Measurements from ENCODE around the gene ARHGEF7. TPM values are rescaled to one million over a fixed set of nuclear protein-coding genes. Genes with fewer than 3 reads are reported as not detected.
A peak's percentile ranks its signal among the peaks of the same experiment; 100 is the strongest.

ARHGEF7 gene
- total RNA-seq, 2 experiments from 2014 or later: 66.9 to 70.2 TPM

DNA sequence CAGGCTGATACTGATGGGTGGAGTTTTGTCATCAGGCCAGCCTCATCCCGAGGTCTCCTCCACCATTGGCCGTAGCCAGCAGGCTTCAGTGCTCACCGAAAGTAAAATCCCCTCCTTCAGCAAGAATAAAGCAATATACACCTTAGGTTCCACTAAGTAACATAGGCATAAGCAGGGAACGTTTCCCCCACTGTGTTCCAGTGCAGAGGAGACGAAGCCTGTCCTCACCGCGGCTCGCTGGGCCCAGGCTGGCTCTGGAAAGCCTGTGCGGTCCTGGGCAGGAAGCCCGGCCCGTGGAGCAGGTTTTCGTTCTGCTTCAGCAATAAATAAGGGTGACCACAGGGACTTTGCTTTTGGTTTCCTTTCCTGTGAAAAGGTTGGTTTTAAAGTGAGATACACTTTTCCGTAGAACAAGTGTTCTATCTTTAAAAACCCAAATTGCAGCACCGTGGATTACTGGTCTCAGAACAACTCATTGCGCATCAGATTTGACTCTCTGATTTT is 189.0 kb downstream of the ARHGEF7 start:
- Mint-ChIP-seq H3K36me3 (ENCODE audit: low read depth) (peaks cover 77% of the 10 kb centered on the region), H3K27ac (no peak overlapping the region), H3K4me3 (no peak overlapping the region), H3K27me3 (no peaks in the 10 kb centered on the region), H3K9me3 (ENCODE audit: low read depth) (peaks cover 6% of the 10 kb centered on the region), H3K4me1 (peaks cover 5% of the 10 kb centered on the region)
- intact Hi-C loops (cut with DNase I, micrococcal nuclease): no loop called here
- ChIA-PET POLR2A (no interaction called here), CTCF (no interaction called here)
- ATAC-seq (peak; percentile 47), DNase-seq (peak; percentile 26)

DNA sequence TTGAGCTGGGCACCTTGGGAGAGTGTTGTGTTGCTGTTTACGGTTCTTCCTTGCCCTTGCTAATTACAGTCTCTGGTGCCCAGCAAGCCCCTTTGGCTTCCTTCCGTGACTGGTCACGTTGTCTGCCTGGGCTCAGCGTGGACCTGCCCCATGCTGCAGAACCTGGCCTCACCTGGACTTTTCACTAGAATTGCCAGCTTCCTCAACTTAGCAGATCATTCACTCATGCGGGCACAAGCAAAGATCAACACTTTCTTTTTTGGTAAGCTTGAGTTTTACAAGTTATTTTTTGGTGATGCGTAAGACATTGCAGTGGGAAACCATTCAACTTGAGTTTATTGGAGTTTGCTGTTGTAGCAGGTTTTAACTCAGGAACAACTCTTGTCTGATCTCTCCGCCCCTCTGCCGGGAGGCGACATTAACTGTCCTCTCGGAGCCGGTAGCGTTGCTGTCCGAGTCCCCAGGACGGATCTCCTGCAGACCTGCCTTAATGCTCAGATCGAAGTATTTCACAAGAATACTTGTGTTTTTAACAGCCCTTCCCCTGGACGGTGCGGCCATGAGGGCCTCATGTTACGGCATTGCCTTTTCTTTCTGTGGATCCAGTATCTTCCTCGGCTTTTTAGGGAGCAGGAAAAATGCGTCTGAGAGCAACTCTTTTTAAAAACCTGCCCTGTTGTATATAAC is 189.6 kb downstream of the ARHGEF7 start:
- Mint-ChIP-seq H3K27ac (peak overlapping the region; percentile 20), H3K27me3 (no peaks in the 10 kb centered on the region), H3K4me3 (no peak overlapping the region), H3K36me3 (ENCODE audit: low read depth) (peaks cover 77% of the 10 kb centered on the region), H3K4me1 (peaks cover 5% of the 10 kb centered on the region), H3K9me3 (ENCODE audit: low read depth) (peaks cover 8% of the 10 kb centered on the region)
- ATAC-seq (no peak), DNase-seq (no peak)
- ChIA-PET CTCF (no interaction called here), POLR2A (no interaction called here)
- intact Hi-C loops (cut with DNase I, micrococcal nuclease): no loop called here

DNA sequence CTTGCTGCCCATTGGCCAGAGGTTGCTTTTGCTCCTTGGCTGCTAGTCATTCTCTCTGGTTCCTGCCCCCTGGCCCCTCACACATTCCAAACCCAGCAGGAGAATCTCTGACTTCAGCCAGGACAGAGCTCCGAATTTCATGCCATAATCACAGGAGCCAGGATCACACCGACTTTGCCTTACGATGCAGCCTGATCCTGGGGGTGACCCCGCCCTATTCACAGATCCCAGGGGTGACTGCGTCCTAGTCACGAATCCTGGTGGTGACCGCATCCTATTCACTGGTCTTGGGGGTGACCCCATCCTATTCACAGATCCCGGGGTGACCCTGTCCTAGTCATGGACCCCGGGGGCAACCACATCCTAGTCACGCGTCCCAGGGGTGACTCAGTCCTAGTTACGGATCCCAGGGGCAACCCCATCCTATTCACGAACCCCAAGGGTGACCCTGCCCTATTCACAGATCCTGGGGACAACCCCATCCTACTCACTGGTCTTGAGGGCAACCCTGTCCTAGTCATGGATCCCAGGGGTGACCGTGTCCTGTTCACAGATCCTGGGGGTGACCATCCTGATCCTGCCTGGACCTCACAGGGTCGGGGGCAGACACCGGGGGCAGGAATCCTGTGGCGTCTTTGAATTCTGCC is 198.0 kb downstream of the ARHGEF7 start:
- no peaks in the 10 kb centered on the region for H3K4me1 Mint-ChIP-seq
- peaks cover 42% of the 10 kb centered on the region for H3K36me3 Mint-ChIP-seq (ENCODE audit: low read depth)
- no peaks in the 10 kb centered on the region for H3K27me3 Mint-ChIP-seq
- no peak overlapping the region for H3K27ac Mint-ChIP-seq
- no peak for DNase-seq
- intact Hi-C loops (cut with DNase I, micrococcal nuclease): no loop called here
- H3K9me3 Mint-ChIP-seq (ENCODE audit: low read depth): peaks cover 27% of the 10 kb centered on the region
- no peak overlapping the region for H3K4me3 Mint-ChIP-seq
- ChIA-PET POLR2A (no interaction called here), CTCF (interaction anchor here (0.6 kb wide), 1 partner anchor 131 kb away, joined by 3 read pairs; no protein-coding TSS in a partner anchor)
- ATAC-seq: no peak

DNA sequence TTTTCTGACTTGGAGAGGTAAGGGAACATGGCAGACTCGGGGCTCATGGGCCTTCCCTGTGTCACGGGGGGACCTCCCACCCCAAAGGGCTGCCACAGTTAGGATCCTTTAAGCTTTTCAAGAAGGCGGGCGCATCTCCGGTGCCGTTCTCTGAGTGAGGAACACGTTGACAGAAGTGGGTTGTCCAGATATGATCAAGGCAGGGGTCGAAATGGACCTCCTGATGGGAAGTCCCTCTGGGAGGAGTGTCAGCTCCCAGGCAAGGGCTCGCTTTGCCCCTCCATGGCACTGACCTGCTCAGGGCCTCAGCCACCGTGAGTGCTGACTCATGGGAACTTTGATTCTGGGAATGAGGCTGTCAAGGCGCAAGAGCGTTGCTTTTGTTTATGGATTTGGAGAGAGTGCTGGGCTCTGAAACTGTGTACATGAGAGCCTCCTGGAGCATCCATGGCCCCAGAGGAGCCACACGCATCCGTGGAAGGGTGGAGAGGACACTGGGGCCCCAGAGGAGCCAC is 198.9 kb downstream of the ARHGEF7 start:
- Mint-ChIP-seq H3K4me1 (no peaks in the 10 kb centered on the region), H3K36me3 (ENCODE audit: low read depth) (peaks cover 36% of the 10 kb centered on the region), H3K27ac (no peak overlapping the region), H3K9me3 (ENCODE audit: low read depth) (peaks cover 25% of the 10 kb centered on the region), H3K4me3 (no peak overlapping the region), H3K27me3 (no peaks in the 10 kb centered on the region)
- intact Hi-C loops (cut with DNase I, micrococcal nuclease): no loop called here
- ChIA-PET CTCF (interaction anchor here (0.6 kb wide), 1 partner anchor 130 kb away, joined by 3 read pairs; no protein-coding TSS in a partner anchor), POLR2A (no interaction called here)
- DNase-seq: no peak
- ATAC-seq: no peak

DNA sequence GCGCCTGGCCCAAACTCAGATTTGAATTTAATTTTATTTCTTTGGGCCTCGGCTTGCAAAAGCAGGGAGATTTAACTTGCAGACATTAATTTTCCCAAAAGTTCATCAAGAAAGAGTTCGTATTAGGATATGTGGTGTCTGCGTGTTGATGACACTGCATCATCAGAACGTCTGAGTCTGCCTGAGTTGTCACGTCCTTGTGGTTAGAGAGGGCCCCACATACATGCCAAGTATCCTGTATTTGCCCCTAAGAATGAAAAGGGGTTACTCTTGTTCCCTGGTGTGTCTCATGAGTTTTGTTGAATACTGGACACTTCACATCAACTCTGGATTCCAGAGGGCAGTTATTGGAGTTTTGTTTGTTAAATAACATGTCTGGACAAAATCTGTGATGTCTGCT is 199.7 kb downstream of the ARHGEF7 start:
- H3K27me3 Mint-ChIP-seq: no peaks in the 10 kb centered on the region
- H3K36me3 Mint-ChIP-seq (ENCODE audit: low read depth): peaks cover 31% of the 10 kb centered on the region
- no peak overlapping the region for H3K27ac Mint-ChIP-seq
- H3K4me1 Mint-ChIP-seq: no peaks in the 10 kb centered on the region
- CTCF ChIA-PET: no interaction called here
- intact Hi-C loops (cut with DNase I, micrococcal nuclease): no loop called here
- H3K4me3 Mint-ChIP-seq: no peak overlapping the region
- ATAC-seq: no peak
- peaks cover 20% of the 10 kb centered on the region for H3K9me3 Mint-ChIP-seq (ENCODE audit: low read depth)
- no peak for DNase-seq
- POLR2A ChIA-PET: no interaction called here

DNA sequence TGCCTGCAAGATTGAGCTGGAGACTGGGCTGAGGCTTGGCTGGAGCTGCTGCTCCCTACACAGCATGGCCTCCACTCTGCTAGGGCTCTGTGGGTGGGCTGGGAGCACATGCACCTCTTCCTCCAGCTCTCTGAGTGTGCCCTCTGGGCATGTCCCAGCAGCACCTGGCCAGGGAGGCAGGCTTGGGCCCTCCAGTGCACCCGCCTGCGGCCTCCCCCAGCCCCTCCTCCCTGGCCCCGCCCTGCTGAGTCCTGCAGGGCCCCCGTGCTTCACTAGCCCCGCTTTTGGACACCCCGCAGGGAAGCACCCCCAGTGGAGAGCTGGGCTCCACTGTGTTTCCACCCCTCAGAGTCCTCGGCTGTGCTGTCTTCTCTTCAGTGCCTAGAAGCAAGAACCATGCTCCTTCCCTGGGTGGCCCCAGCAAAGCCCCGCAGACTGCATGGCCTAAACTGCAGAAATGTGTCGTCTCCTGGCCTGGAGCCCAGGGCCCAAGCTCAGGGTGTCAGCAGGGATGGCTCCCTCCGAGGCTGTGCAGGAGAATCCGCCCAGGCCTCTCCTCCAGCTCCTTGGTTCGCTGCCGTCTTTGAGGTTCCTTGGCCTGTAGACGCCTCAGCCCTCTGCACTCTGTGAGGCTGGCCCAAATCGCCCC is 200.4 kb downstream of the ARHGEF7 start:
- DNase-seq (no peak), ATAC-seq (no peak)
- Mint-ChIP-seq H3K4me3 (no peak overlapping the region), H3K4me1 (no peaks in the 10 kb centered on the region), H3K27me3 (no peaks in the 10 kb centered on the region), H3K27ac (no peak overlapping the region), H3K9me3 (ENCODE audit: low read depth) (peaks cover 14% of the 10 kb centered on the region), H3K36me3 (ENCODE audit: low read depth) (peaks cover 25% of the 10 kb centered on the region)
- POLR2A ChIA-PET: no interaction called here
- intact Hi-C loops (cut with DNase I, micrococcal nuclease): no loop called here
- CTCF ChIA-PET: no interaction called here

DNA sequence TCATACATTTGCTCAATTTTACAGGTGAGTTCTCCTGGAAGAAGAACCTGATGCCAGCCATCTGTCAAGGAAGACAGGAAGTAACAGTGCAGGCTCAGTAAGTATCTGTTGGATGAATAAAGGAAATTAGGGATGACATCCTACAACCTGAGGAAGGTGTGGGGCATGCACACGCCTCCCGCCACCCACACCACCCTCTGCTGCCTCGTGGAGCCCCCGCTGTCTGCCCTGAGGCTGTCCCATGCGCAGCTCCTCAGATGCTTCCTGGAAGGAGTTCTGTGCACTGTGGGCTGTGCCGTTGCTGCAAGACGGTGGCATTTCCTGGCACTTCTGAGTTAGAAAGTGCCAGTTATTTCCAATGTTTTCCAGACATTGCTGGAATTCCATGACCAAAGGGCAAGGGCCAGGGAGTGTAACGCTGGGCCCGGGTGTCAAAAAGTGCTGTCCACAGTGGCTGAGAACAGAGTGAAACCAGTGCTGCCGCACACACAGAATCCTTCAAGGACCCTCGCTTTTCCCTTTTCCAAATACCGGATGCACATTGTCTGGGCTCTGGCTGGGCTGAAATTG is 201.1 kb downstream of the ARHGEF7 start:
- no peak overlapping the region for H3K27ac Mint-ChIP-seq
- ChIA-PET CTCF (no interaction called here), POLR2A (no interaction called here)
- H3K4me3 Mint-ChIP-seq: no peak overlapping the region
- DNase-seq (no peak), ATAC-seq (no peak)
- peaks cover 6% of the 10 kb centered on the region for H3K9me3 Mint-ChIP-seq (ENCODE audit: low read depth)
- peaks cover 19% of the 10 kb centered on the region for H3K36me3 Mint-ChIP-seq (ENCODE audit: low read depth)
- H3K4me1 Mint-ChIP-seq: no peaks in the 10 kb centered on the region
- intact Hi-C loops (cut with DNase I, micrococcal nuclease): no loop called here
- H3K27me3 Mint-ChIP-seq: no peaks in the 10 kb centered on the region

DNA sequence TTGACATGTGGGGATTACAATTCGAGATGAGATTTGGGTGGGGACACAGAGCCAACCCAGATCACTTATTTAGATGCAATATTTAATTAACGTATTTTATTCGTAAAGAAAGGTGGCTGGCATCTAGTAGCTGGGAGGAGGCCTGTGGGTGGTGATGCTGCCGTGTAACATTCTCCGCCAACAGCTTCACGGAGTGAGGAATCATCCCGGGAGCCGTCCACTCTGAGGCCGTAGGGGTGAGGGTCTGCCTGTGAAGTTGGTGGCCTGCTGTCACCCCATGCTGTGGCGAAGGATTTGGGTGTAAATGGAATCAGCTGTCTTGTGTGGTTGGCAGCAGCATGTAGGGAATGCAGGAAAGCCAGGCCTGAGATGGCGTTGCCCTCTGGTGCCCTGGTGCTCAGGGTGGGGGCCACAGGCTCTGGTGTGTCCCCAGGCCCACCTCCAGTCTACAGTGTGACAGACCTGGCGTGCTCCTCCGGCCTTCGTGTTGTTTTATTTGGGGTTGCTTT is 202.0 kb downstream of the ARHGEF7 start:
- ChIA-PET POLR2A (no interaction called here), CTCF (no interaction called here)
- intact Hi-C loops (cut with DNase I, micrococcal nuclease): no loop called here
- DNase-seq (no peak), ATAC-seq (no peak)
- H3K36me3 Mint-ChIP-seq (ENCODE audit: low read depth): peaks cover 14% of the 10 kb centered on the region
- H3K9me3 Mint-ChIP-seq (ENCODE audit: low read depth): peaks cover 3% of the 10 kb centered on the region
- H3K27ac Mint-ChIP-seq: no peak overlapping the region
- no peaks in the 10 kb centered on the region for H3K4me1 Mint-ChIP-seq
- H3K27me3 Mint-ChIP-seq: no peaks in the 10 kb centered on the region
- no peak overlapping the region for H3K4me3 Mint-ChIP-seq

DNA sequence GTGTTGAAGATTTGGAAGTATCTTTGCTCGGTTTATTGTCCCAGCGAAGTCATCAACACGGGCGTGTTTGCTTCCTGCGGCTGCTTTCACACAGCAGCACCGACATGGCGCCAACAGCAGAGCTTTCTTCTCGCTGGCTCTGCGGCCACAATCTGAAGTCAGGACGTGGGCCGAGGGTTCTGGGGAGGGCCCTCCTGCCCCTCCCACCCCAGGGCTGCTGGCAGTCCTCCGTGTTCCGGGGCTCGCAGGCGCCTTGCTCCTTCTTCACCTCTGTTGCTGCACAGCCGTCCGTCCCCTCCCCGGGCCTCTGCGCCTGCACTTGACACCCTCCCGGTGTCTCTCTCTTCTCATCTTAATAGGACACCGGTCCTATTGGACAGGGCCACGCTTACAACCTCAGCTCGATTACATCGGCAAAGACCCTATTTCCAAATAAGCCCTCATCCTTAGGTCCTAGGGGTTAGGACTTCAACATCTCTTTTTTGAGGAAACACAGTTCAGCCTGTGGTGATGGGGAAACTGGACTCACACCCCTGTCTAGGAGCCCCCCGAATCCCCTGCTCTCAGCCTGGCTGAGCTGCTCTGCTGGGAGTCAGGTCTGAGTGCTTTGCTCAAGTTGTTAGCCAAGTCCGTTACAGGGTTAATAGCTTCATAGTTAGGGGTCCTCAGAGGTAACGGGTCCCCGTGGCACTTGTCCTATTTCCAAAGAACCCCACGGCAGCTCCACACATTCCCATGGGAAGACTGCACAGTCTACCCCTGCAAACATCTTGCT is 202.6 kb downstream of the ARHGEF7 start:
- intact Hi-C loops (cut with DNase I, micrococcal nuclease): no loop called here
- H3K36me3 Mint-ChIP-seq (ENCODE audit: low read depth): peaks cover 7% of the 10 kb centered on the region
- CTCF ChIA-PET: no interaction called here
- ATAC-seq: no peak
- no peak overlapping the region for H3K4me3 Mint-ChIP-seq
- no peaks in the 10 kb centered on the region for H3K9me3 Mint-ChIP-seq (ENCODE audit: low read depth)
- H3K27ac Mint-ChIP-seq: no peak overlapping the region
- POLR2A ChIA-PET: no interaction called here
- no peaks in the 10 kb centered on the region for H3K27me3 Mint-ChIP-seq
- H3K4me1 Mint-ChIP-seq: no peaks in the 10 kb centered on the region
- no peak for DNase-seq

DNA sequence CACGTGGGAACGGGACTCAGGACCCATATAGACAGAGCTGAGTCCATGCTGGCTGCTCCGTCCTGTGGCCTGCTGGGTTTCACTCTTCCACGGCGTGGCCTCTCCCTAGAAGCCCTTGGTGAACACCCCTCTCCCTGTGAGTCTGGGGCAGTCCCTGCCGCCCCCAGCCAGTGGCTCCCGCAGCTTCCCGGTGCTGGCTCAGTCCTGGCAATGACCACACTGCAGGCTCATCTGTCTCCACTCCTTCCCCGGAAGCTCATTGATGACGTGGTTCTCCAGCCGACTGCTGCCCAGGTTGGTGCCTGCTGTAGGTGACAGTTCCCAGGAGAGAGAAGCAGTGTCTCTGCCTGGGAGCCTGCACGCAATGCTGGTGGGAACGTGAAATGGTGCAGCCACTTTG is 203.3 kb downstream of the ARHGEF7 start:
- intact Hi-C loops (cut with DNase I, micrococcal nuclease): no loop called here
- no peak for DNase-seq
- ATAC-seq: no peak
- no peak overlapping the region for H3K4me3 Mint-ChIP-seq
- no peaks in the 10 kb centered on the region for H3K27me3 Mint-ChIP-seq
- peaks cover 3% of the 10 kb centered on the region for H3K36me3 Mint-ChIP-seq (ENCODE audit: low read depth)
- H3K9me3 Mint-ChIP-seq (ENCODE audit: low read depth): no peaks in the 10 kb centered on the region
- CTCF ChIA-PET: no interaction called here
- no peak overlapping the region for H3K27ac Mint-ChIP-seq
- H3K4me1 Mint-ChIP-seq: no peaks in the 10 kb centered on the region
- POLR2A ChIA-PET: no interaction called here

DNA sequence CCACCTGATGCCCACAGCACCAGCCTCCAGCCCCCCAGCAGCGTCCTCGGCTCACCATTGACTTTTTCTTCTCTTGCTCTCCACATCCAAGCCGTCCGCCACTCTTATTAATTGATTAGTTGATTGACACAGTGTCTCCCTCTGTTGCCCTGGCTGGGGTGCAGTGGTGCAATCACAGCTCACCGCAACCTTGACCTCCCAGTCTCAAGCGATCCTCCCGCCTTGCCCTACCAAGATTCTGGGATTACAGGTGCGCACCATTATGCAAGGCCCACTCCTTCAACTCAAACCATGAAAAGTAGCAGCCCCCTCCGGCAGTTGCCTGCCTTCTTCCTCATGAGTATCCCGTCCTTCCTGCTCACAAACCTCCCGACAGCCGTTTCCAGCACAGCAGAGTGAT is 204.4 kb downstream of the ARHGEF7 start:
- Mint-ChIP-seq H3K27ac (no peak overlapping the region), H3K27me3 (no peaks in the 10 kb centered on the region), H3K4me3 (no peak overlapping the region), H3K9me3 (ENCODE audit: low read depth) (no peaks in the 10 kb centered on the region), H3K4me1 (peaks cover 5% of the 10 kb centered on the region), H3K36me3 (ENCODE audit: low read depth) (peaks cover 2% of the 10 kb centered on the region)
- ChIA-PET POLR2A (no interaction called here), CTCF (interaction anchor here (1.1 kb wide), 1 partner anchor 10 kb away, joined by 3 read pairs; no protein-coding TSS in a partner anchor)
- DNase-seq (no peak), ATAC-seq (no peak)
- intact Hi-C loops (cut with DNase I, micrococcal nuclease): no loop called here
